Heart left ventricle (tissue), 16 donors: ENCODE measurements around the gene GNA14. TPM values are rescaled to one million over a fixed set of nuclear protein-coding genes. Genes with fewer than 3 reads are reported as not detected.

ENCODE experiments used
- ATAC-seq, 4 donors: fragments of 200-7000 bp; cut with Tn5 transposase; one replicate each; pipeline ENCODE4 v1.9.1; 2020 to 2022; ENCODE audit warnings: moderate library complexity in 4 of 4, mild to moderate bottlenecking in 3 of 4, moderate number of reproducible peaks in 1 of 4
- DNase-seq, 5 donors: peaks; one replicate each; pipeline ENCODE4 v3.0.0-alpha.2; 2020
- H3K27ac ChIP-seq, 12 donors: fragments of 200-600 bp; sonication (generic) in 4 of 12; one replicate each; pipeline versions ENCODE4 v1.5.0 to v1.8.0; 2016 to 2022; ENCODE audit warnings: mild to moderate bottlenecking in 2 of 12
- H3K27me3 ChIP-seq, 9 donors: fragments of 200-600 bp; sonication (generic) in 2 of 9; one replicate each; pipeline versions ENCODE4 v1.5.1 to v1.8.0; 2016 to 2022; ENCODE audit warnings: mild to moderate bottlenecking in 3 of 9
- H3K36me3 ChIP-seq, 9 donors: fragments of 200-600 bp; sonication (generic) in 2 of 9; one replicate each; pipeline versions ENCODE4 v1.5.0 to v1.8.0; 2018 to 2022; ENCODE audit warnings: mild to moderate bottlenecking in 2 of 9
- H3K4me1 ChIP-seq, 12 donors: fragments of 200-600 bp; sonication (generic) in 4 of 12; one replicate each; pipeline versions ENCODE4 v1.5.0 to v1.8.0; 2016 to 2022; ENCODE audit warnings: mild to moderate bottlenecking in 3 of 12
- H3K4me3 ChIP-seq, 12 donors: fragments of 200-600 bp; sonication (generic) in 4 of 12; one replicate each; pipeline versions ENCODE4 v1.5.0 to v1.8.0; 2017 to 2022; ENCODE audit warnings: mild to moderate bottlenecking in 9 of 12, moderate library complexity in 4 of 12
- H3K9me3 ChIP-seq, 12 donors: fragments of 200-600 bp; sonication (generic) in 4 of 12; one replicate each; pipeline versions ENCODE4 v1.5.0 to v1.8.0; 2016 to 2022; ENCODE audit warnings: mild to moderate bottlenecking in 1 of 12
- POLR2A ChIP-seq, 2 donors: fragments of 450-650 bp; IDR thresholded peaks; one replicate each; pipeline ENCODE4 v1.6.1; 2017; ENCODE audit warnings: antibody characterized with exemption in 2 of 2, mild to moderate bottlenecking in 2 of 2, moderate library complexity in 2 of 2
- WGBS, 4 donors: extraction: QIAGEN DNeasy Blood & Tissue Kit in 2 of 4; methylation state at CpG; one replicate each; pipeline versions ENCODE4 v1.1.5 to v1.1.7; 2013 to 2018; 5-methylcytosine and 5-hydroxymethylcytosine counted together
- intact Hi-C, 10 donors: fragments of 100-400 bp; cut with DNase I; formaldehyde crosslinking; loops; one replicate each; pipeline versions ENCODE4 v1.11.1 to v1.14.2; 2022
- polyA plus RNA-seq, 2 donors: library from polyadenylated mRNA; stranded (reverse); fragments of 200-250 nt; gene quantifications; one replicate each; pipeline ENCODE4 v1.2.3, GENCODE V29; 2013
- total RNA-seq, 9 donors: library from RNA; depleted of rRNA in 2 of 9; stranded (reverse); fragments of >200 nt in 2 of 9; fragmentation: NEBNext Ultra II Directional in 3 of 9; extraction: Animal tissue kit (Norgen Biotek cat#: 25700) in 3 of 9; gene quantifications; one replicate each; pipeline versions ENCODE4 v1.1.0 to v1.2.4, GENCODE V29; 2016 to 2023
- TF ChIP-seq, protein P1 (sequence below), 12 donors: fragments of 200-600 bp; sonication (generic) in 4 of 12; IDR thresholded peaks; one replicate each; pipeline versions ENCODE4 v1.5.0 to v1.8.0; 2018 to 2022; ENCODE audit warnings: antibody characterized with exemption in 12 of 12, mild to moderate bottlenecking in 5 of 12
- donor health status: ischemic (EF 13 %, LVEDD 7.1; RV severe dilation, severe dysfunction).
- donor health status: healthy with polysubstance abuse.
- donor health status: DM: no; HTN: yes; CAD: no.
- donor health status: DM: no; HTN: no; CAD: no.
- donor health status: ischemic (EF 25% LVEDD 6.9; RV normal size, moderate dysfunction).
- donor health status: ischemic (EF 25% LVEDD 5.7; RV mildly dilated, moderate dysfunction).
- donor health status: healthy.
- donor health status: DM: yes; HTN: yes; CAD: no.
- donor health status: ischemic (EF 35%, LVEDD 5.7; RV mildly dilated, moderate dysfunction).
- donor health status: nonischemic (EF 11% LVEDD 7.7; RV severe dilation, severe dysfunction).
- donor health status: DM: yes; HTN: yes; CAD: no.
- donor health status: PGD.
- donor health status: ischemic (EF 29% LVEDD 5.4; RV normal size, mild dysfunction).
- donor health status: nonischemic (EF 23%, LVEDD 6.1; RV moderate dilation, normal function).

The GNA14 gene
- total and polyA plus RNA-seq, 11 donors: 0.38 to 6.5 (median 1.3) TPM

DNA sequence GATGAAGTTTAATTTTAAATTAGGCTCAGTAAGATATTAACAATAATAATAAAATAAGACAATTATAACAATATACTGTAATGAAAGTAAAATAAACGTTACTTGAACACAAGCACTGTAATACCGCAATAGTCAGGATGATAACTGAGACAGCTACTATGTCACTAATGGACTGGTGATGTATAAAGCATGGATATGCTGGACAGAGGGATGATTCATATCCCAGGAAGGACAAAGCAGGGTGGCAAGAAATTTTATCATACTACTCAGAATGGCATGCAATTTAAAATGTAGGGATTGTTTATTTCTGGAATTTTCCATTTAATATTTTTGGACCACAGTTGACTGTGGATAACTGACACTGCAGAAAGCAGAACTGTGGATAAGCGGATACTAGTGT lies 273.9 kb downstream of the GNA14 start:
- ATAC-seq (no peak), DNase-seq (no peak)
- no peaks in the 10 kb centered on the region for H3K4me1 ChIP-seq
- TF ChIP-seq, protein P1, sequence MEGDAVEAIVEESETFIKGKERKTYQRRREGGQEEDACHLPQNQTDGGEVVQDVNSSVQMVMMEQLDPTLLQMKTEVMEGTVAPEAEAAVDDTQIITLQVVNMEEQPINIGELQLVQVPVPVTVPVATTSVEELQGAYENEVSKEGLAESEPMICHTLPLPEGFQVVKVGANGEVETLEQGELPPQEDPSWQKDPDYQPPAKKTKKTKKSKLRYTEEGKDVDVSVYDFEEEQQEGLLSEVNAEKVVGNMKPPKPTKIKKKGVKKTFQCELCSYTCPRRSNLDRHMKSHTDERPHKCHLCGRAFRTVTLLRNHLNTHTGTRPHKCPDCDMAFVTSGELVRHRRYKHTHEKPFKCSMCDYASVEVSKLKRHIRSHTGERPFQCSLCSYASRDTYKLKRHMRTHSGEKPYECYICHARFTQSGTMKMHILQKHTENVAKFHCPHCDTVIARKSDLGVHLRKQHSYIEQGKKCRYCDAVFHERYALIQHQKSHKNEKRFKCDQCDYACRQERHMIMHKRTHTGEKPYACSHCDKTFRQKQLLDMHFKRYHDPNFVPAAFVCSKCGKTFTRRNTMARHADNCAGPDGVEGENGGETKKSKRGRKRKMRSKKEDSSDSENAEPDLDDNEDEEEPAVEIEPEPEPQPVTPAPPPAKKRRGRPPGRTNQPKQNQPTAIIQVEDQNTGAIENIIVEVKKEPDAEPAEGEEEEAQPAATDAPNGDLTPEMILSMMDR (IDR thresholded peaks at IDR 0.05): no peak
- no peak for TF ChIP-seq POLR2A (IDR thresholded peaks at IDR 0.05)
- H3K27ac ChIP-seq: no peak overlapping the region
- H3K9me3 ChIP-seq: no peaks in the 10 kb centered on the region
- WGBS, 4 donors: 93 to 98% (median 97%) methylated on average over 3 of the region's 3 CpGs
- H3K36me3 ChIP-seq: peaks cover 0 to 27% (median 17%) of the 10 kb centered on the region in 9 donors
- H3K4me3 ChIP-seq: no peak overlapping the region
- intact Hi-C loops: no loop called here
- H3K27me3 ChIP-seq: no peaks in the 10 kb centered on the region
